ENCODE measurements around the gene GCHFR.

GCHFR gene

DNA sequence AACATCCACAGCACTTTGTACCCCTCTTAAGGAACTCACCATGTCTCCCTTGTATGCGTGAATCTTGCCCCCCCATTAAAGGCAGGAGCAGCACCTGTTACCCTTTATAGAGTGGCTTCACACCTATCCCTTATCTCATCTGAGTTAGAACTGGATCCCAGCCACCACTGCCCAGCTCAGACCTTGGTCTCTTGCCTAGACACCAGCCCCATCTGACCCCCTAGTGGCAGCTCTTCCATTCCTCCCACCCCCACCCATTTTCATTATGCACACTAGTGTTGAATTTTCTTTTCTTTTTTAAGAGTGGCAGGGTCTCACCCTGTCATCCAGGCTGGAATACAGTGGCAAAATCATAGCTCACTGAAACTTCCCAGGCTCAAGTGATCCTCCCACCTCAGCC lies 39.8 kb downstream of the GCHFR start:
- no peaks in the 10 kb centered on the region; a peak in 1 of 3 replicates for H3K36me3 ChIP-seq (ENCODE audit: control insufficient read depth in 2 of 2, insufficient read depth in 1 of 2, low read length in 2 of 2)
- H3K4me3 ChIP-seq (ENCODE audit: low read depth, low read length) = no peak overlapping the region
- H3K4me1 ChIP-seq (ENCODE audit: control insufficient read depth, insufficient read depth, low read length) = no peaks in the 10 kb centered on the region
- TF ChIP-seq WT1 (tag by site-specific recombination; IDR thresholded peaks at IDR 0.05) = no peak
- TF ChIP-seq, protein P1, sequence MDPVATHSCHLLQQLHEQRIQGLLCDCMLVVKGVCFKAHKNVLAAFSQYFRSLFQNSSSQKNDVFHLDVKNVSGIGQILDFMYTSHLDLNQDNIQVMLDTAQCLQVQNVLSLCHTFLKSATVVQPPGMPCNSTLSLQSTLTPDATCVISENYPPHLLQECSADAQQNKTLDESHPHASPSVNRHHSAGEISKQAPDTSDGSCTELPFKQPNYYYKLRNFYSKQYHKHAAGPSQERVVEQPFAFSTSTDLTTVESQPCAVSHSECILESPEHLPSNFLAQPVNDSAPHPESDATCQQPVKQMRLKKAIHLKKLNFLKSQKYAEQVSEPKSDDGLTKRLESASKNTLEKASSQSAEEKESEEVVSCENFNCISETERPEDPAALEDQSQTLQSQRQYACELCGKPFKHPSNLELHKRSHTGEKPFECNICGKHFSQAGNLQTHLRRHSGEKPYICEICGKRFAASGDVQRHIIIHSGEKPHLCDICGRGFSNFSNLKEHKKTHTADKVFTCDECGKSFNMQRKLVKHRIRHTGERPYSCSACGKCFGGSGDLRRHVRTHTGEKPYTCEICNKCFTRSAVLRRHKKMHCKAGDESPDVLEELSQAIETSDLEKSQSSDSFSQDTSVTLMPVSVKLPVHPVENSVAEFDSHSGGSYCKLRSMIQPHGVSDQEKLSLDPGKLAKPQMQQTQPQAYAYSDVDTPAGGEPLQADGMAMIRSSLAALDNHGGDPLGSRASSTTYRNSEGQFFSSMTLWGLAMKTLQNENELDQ (tag by site-specific recombination; IDR thresholded peaks at IDR 0.05; ENCODE audit: low read depth) = no peak
- no peak for TF ChIP-seq ZNF654 (tag by site-specific recombination; IDR thresholded peaks at IDR 0.05; ENCODE audit: low read depth)
- TF ChIP-seq, protein P2, sequence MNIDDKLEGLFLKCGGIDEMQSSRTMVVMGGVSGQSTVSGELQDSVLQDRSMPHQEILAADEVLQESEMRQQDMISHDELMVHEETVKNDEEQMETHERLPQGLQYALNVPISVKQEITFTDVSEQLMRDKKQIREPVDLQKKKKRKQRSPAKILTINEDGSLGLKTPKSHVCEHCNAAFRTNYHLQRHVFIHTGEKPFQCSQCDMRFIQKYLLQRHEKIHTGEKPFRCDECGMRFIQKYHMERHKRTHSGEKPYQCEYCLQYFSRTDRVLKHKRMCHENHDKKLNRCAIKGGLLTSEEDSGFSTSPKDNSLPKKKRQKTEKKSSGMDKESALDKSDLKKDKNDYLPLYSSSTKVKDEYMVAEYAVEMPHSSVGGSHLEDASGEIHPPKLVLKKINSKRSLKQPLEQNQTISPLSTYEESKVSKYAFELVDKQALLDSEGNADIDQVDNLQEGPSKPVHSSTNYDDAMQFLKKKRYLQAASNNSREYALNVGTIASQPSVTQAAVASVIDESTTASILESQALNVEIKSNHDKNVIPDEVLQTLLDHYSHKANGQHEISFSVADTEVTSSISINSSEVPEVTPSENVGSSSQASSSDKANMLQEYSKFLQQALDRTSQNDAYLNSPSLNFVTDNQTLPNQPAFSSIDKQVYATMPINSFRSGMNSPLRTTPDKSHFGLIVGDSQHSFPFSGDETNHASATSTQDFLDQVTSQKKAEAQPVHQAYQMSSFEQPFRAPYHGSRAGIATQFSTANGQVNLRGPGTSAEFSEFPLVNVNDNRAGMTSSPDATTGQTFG (tag by site-specific recombination; IDR thresholded peaks at IDR 0.05; ENCODE audit: borderline replicate concordance) = no peak
- TF ChIP-seq ZNF664 (tag by site-specific recombination; IDR thresholded peaks at IDR 0.05) = no peak
- no peak for TF ChIP-seq ZNF10 (tag by site-specific recombination; IDR thresholded peaks at IDR 0.05)
- no peak for TF ChIP-seq SALL2 (tag by site-specific recombination; IDR thresholded peaks at IDR 0.05; ENCODE audit: borderline replicate concordance)
- no peak for TF ChIP-seq TCF7L2 (IDR thresholded peaks at IDR 0.05; ENCODE audit: borderline replicate concordance, low read depth, low read length)
- no peak for TF ChIP-seq ZNF670 (tag by site-specific recombination; IDR thresholded peaks at IDR 0.05; ENCODE audit: low read depth)
- TF ChIP-seq ZNF354C (tag by site-specific recombination; IDR thresholded peaks at IDR 0.05; ENCODE audit: borderline replicate concordance, low read depth) = no peak
- TF ChIP-seq ZNF221 (tag by site-specific recombination; IDR thresholded peaks at IDR 0.05; ENCODE audit: borderline replicate concordance) = no peak
- H3K27ac ChIP-seq (ENCODE audit: extremely low read depth, low read depth, low read length) = no peak overlapping the region
- ChIA-PET POLR2A (interaction anchor here (0.6 kb wide), 1 partner anchor 232 kb away, joined by 3 read pairs; no protein-coding TSS in a partner anchor), CTCF (interaction anchor here (0.6 to 0.7 kb wide), 4 partner anchors 41 to 154 kb away, joined by 3 to 6 read pairs (median 4); no protein-coding TSS in a partner anchor)
- H3K9me3 ChIP-seq (ENCODE audit: control insufficient read depth, insufficient read depth, low read depth, low read length) = no peaks in the 10 kb centered on the region

DNA sequence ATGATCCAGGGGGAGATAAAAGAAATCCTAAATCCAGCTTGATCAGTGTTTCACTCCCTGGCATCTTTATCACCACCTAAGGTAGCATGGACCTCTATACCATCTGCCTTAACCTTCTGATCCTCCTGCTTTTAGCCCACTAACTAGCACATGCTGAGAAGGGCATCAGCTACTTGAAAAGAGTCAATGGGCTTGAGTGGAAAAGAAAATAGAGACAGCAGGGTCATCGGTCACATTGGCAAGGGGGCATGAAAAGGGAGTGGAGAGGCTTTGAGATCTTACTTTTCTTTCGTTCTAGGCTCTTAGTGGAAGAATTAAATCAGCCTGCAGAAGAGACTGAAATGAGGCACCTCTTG lies 42.8 kb downstream of the GCHFR start:
- Histone ChIP-seq H3K4me3 (ENCODE audit: low read depth, low read length) (peak overlapping the region; percentile 99), H3K36me3 (ENCODE audit: control insufficient read depth in 2 of 2, insufficient read depth in 1 of 2, low read length in 2 of 2) (peaks cover 0 to 20% of the 10 kb centered on the region in 2 experiments; a peak in 2 of 3 replicates), H3K27ac (ENCODE audit: extremely low read depth, low read depth, low read length) (peak overlapping the region; percentile 71; the same call in 1 of the 2 replicates), H3K9me3 (ENCODE audit: control insufficient read depth, insufficient read depth, low read depth, low read length) (no peaks in the 10 kb centered on the region), H3K4me1 (ENCODE audit: control insufficient read depth, insufficient read depth, low read length) (no peaks in the 10 kb centered on the region)
- POLR2A ChIA-PET = interaction anchor here (1.2 to 1.6 kb wide), 6 partner anchors 9 to 112 kb away, joined by 3 to 7 read pairs (median 4); partner anchors contain the start of genes C15orf62, GCHFR, RAD51 and SPINT1
- TF ChIP-seq SETDB1 (IDR thresholded peaks at IDR 0.05; ENCODE audit: insufficient read length, low read length) = no peak
- CTCF ChIA-PET = interaction anchor here (0.6 to 1.1 kb wide), 2 partner anchors 52 to 857 kb away, joined by 4 to 8 read pairs; no protein-coding TSS in a partner anchor

DNA sequence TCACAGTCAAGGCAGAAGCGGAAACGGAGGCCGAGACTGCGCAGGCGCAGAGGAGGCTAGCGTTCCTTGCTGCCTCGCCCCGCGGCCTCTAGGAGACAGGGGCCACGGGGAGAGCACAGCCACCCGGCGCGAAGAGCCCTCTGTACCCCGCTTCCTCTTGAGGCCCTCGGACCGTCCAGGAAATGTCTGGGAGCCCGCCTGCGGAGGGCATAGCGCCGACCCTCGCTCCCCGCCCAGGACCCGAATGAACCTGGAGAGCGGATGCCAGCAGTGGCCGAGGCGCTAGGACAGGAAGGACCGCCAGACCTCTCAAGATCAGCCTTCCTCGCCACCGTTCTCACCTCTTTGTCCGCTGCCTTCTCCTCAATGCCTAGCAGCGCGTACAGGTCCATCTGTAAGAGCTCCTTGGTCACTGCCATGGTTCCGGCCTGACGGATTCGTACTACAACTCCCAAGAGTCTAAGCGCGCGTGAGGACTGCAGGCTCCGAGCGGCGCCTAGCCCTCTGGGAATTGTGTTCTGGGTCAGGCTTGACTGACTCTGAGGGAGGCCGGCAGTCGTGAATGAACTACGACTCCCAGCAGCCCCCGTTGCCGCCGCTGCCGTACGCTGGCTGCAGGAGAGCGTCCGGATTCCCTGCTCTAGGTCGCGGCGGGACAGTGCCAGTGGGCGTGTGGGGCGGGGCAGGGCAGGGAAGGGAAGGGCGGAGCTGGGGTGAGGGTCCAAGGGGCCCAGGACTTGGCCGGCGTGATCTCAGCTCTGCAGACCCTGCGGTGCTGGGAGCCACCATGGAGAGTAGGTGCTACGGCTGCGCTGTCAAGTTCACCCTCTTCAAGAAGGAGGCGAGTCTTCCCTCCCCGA lies 43.4 kb downstream of the GCHFR start, which contains the start of the genes DNAJC17 and ZFYVE19:
TSS of gene DNAJC17 (minus strand) at position 446 of the 860 bp plus-strand sequence. CDS start at position 419, 27 bp downstream.
TSS of gene ZFYVE19 (plus strand) at position 62 of the 860 bp plus-strand sequence. CDS start at position 563, 501 bp downstream.
- peak within 1 kb of the TSS; percentile 99 for H3K4me3 ChIP-seq (ENCODE audit: low read depth, low read length)
- ChIA-PET CTCF (interaction anchor here (0.6 to 1.1 kb wide), 2 partner anchors 52 to 99 kb away, joined by 3 to 8 read pairs; no protein-coding TSS in a partner anchor), POLR2A (interaction anchor here (1.0 to 1.6 kb wide), 8 partner anchors 8 to 113 kb away, joined by 3 to 7 read pairs (median 4); partner anchors contain the start of genes C15orf62, GCHFR, RAD51 and SPINT1)
- H3K4me1 ChIP-seq (ENCODE audit: control insufficient read depth, insufficient read depth, low read length) = no peaks in the 10 kb centered on the region
- H3K9me3 ChIP-seq (ENCODE audit: control insufficient read depth, insufficient read depth, low read depth, low read length) = no peaks in the 10 kb centered on the region
- H3K36me3 ChIP-seq (ENCODE audit: control insufficient read depth in 2 of 2, insufficient read depth in 1 of 2, low read length in 2 of 2) = peaks cover 0 to 23% of the 10 kb centered on the region in 2 experiments; a peak in 2 of 3 replicates
- peak within 1 kb of the TSS; percentile 71 for H3K27ac ChIP-seq (ENCODE audit: extremely low read depth, low read depth, low read length)
- TF ChIP-seq SP3 (tag by site-specific recombination; IDR thresholded peaks at IDR 0.05) (peak; percentile 93), BCL11B (tag by site-specific recombination; IDR thresholded peaks at IDR 0.05; ENCODE audit: low read depth) (0 out of 2 replicates have a peak, but pooled peaks have one; percentile 48)
- TF ChIP-seq, protein P3, sequence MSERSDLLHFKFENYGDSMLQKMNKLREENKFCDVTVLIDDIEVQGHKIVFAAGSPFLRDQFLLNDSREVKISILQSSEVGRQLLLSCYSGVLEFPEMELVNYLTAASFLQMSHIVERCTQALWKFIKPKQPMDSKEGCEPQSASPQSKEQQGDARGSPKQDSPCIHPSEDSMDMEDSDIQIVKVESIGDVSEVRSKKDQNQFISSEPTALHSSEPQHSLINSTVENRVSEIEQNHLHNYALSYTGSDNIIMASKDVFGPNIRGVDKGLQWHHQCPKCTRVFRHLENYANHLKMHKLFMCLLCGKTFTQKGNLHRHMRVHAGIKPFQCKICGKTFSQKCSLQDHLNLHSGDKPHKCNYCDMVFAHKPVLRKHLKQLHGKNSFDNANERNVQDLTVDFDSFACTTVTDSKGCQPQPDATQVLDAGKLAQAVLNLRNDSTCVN (tag by site-specific recombination; optimal IDR thresholded peaks at IDR 0.05) = peak; percentile 64
- TF ChIP-seq, protein P4, sequence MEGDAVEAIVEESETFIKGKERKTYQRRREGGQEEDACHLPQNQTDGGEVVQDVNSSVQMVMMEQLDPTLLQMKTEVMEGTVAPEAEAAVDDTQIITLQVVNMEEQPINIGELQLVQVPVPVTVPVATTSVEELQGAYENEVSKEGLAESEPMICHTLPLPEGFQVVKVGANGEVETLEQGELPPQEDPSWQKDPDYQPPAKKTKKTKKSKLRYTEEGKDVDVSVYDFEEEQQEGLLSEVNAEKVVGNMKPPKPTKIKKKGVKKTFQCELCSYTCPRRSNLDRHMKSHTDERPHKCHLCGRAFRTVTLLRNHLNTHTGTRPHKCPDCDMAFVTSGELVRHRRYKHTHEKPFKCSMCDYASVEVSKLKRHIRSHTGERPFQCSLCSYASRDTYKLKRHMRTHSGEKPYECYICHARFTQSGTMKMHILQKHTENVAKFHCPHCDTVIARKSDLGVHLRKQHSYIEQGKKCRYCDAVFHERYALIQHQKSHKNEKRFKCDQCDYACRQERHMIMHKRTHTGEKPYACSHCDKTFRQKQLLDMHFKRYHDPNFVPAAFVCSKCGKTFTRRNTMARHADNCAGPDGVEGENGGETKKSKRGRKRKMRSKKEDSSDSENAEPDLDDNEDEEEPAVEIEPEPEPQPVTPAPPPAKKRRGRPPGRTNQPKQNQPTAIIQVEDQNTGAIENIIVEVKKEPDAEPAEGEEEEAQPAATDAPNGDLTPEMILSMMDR (tag by site-specific recombination; IDR thresholded peaks at IDR 0.05) = peak; percentile 63

All from HEK293 (cell line).